Mesendoderm (in vitro differentiated cells): Measurements from ENCODE around the gene H2AZ1.

Experiments
- DNase-seq: peaks from one replicate; pipeline ENCODE4 v3.0.0; 2013
- H2AK5ac ChIP-seq: 2 replicates; pipeline ENCODE4 v1.6.1; 2013; ENCODE audit warnings: low read length, inconsistent platforms
- H2BK120ac ChIP-seq: 2 replicates; pipeline ENCODE4 v1.6.1; 2013; ENCODE audit warnings: low read depth, mild to moderate bottlenecking, low read length, moderate library complexity, mixed read lengths
- H2BK15ac ChIP-seq: replicated peaks from 2 replicates; pipeline ENCODE4 v1.6.1; 2013; ENCODE audit warnings: low read depth, mild to moderate bottlenecking, moderate library complexity
- H2BK5ac ChIP-seq: 2 replicates; pipeline ENCODE4 v1.6.1; 2013; ENCODE audit warnings: low read length, inconsistent platforms
- H3K18ac ChIP-seq: 2 replicates; pipeline ENCODE4 v1.6.1; 2013; ENCODE audit warnings: mild to moderate bottlenecking, low read length, mixed read lengths
- H3K23ac ChIP-seq: one replicate; pipeline ENCODE4 v1.6.1; 2013; ENCODE audit warnings: low read length
- H3K27ac ChIP-seq: 2 replicates; pipeline ENCODE4 v1.5.1; 2013; ENCODE audit warnings: low read depth, mild to moderate bottlenecking, inconsistent platforms, low read length, moderate library complexity
- H3K27me3 ChIP-seq: 2 replicates; pipeline ENCODE4 v1.6.1; 2013; ENCODE audit warnings: low read length, control low read depth, mild to moderate bottlenecking, inconsistent platforms; ENCODE audit not compliant: insufficient read depth, poor library complexity
- H3K36me3 ChIP-seq: 2 replicates; pipeline ENCODE4 v1.6.1; 2013; ENCODE audit warnings: low read length, inconsistent platforms; ENCODE audit not compliant: control insufficient read depth, insufficient read depth
- H3K4ac ChIP-seq: one replicate; pipeline ENCODE4 v1.6.1; 2013; ENCODE audit warnings: low read depth, mild to moderate bottlenecking, low read length, moderate library complexity
- H3K4me1 ChIP-seq: 2 replicates; pipeline ENCODE4 v1.6.1; 2013; ENCODE audit warnings: low read depth, low read length, inconsistent platforms; ENCODE audit not compliant: control insufficient read depth
- H3K4me2 ChIP-seq: 2 replicates; pipeline ENCODE4 v1.6.1; 2013; ENCODE audit warnings: low read length
- H3K4me3 ChIP-seq: 2 replicates; pipeline ENCODE4 v1.5.1; 2013; ENCODE audit warnings: mild to moderate bottlenecking, low read length
- H3K56ac ChIP-seq: one replicate; pipeline ENCODE4 v1.6.1; 2013; ENCODE audit warnings: low read length
- H3K79me1 ChIP-seq: 2 replicates; pipeline ENCODE4 v1.6.1; 2013; ENCODE audit warnings: low read length, inconsistent platforms
- H3K79me2 ChIP-seq: 2 replicates; pipeline ENCODE4 v1.6.1; 2013; ENCODE audit warnings: mild to moderate bottlenecking, low read length; ENCODE audit not compliant: control insufficient read depth, insufficient read depth
- H3K9ac ChIP-seq: 2 replicates; pipeline ENCODE4 v1.6.1; 2013; ENCODE audit warnings: low read length, inconsistent platforms
- H4K5ac ChIP-seq: one replicate; pipeline ENCODE4 v1.6.1; 2013; ENCODE audit warnings: low read length
- H4K8ac ChIP-seq: one replicate; pipeline ENCODE4 v1.6.1; 2013; ENCODE audit warnings: low read depth, mild to moderate bottlenecking, control low read depth, low read length, moderate library complexity
- WGBS: extraction: QIAGEN DNeasy Blood & Tissue Kit; methylation state at CpG from one replicate; pipeline ENCODE4 v1.1.7; 2013; ENCODE audit warnings: low lambda C conversion rate, missing lambda C conversion rate; ENCODE audit not compliant: insufficient coverage; ENCODE audit errors: extremely low coverage; 5-methylcytosine and 5-hydroxymethylcytosine counted together

Gene H2AZ1

GRCh38 chr4:99917575-99917974 lies 32.5 kb downstream of the H2AZ1 start:
- H3K4ac ChIP-seq: no peak overlapping the region
- H3K36me3 ChIP-seq: no peaks in the 10 kb centered on the region
- H3K27me3 ChIP-seq: no peaks in the 10 kb centered on the region
- no peak overlapping the region for H3K56ac ChIP-seq
- H2AK5ac ChIP-seq: no peak overlapping the region
- no peak overlapping the region for H3K4me2 ChIP-seq
- no peak overlapping the region for H3K18ac ChIP-seq
- no peak overlapping the region for H2BK120ac ChIP-seq
- no peak overlapping the region for H4K8ac ChIP-seq
- H2BK15ac ChIP-seq: no peak overlapping the region
- no peak overlapping the region for H3K23ac ChIP-seq
- H3K4me3 ChIP-seq: no peak overlapping the region
- no peaks in the 10 kb centered on the region for H3K79me2 ChIP-seq
- peaks cover 2% of the 10 kb centered on the region for H3K79me1 ChIP-seq
- no peaks in the 10 kb centered on the region for H3K4me1 ChIP-seq
- H4K5ac ChIP-seq: no peak overlapping the region
- no peak overlapping the region for H3K27ac ChIP-seq
- H3K9ac ChIP-seq: no peak overlapping the region
- H2BK5ac ChIP-seq: no peak overlapping the region
- no CpG with 5 or more reads among the region's 3 CpGs for WGBS
- DNase-seq: no peak

GRCh38 chr4:99915449-99915848 lies 34.6 kb downstream of the H2AZ1 start:
- no peak overlapping the region for H3K27ac ChIP-seq
- H2BK5ac ChIP-seq: no peak overlapping the region
- H3K79me2 ChIP-seq: no peaks in the 10 kb centered on the region
- H2BK15ac ChIP-seq: no peak overlapping the region
- no peaks in the 10 kb centered on the region for H3K36me3 ChIP-seq
- no peak overlapping the region for H4K5ac ChIP-seq
- H3K4me3 ChIP-seq: no peak overlapping the region
- H3K4ac ChIP-seq: no peak overlapping the region
- H2BK120ac ChIP-seq: no peak overlapping the region
- no peak overlapping the region for H3K9ac ChIP-seq
- no CpG with 5 or more reads among the region's 2 CpGs for WGBS
- H4K8ac ChIP-seq: no peak overlapping the region
- H3K4me1 ChIP-seq: no peaks in the 10 kb centered on the region
- H3K4me2 ChIP-seq: no peak overlapping the region
- H3K18ac ChIP-seq: no peak overlapping the region
- no peak overlapping the region for H3K56ac ChIP-seq
- no peak for DNase-seq
- peaks cover 2% of the 10 kb centered on the region for H3K79me1 ChIP-seq
- H2AK5ac ChIP-seq: no peak overlapping the region
- H3K27me3 ChIP-seq: no peaks in the 10 kb centered on the region
- H3K23ac ChIP-seq: no peak overlapping the region
